Endodermal cell (in vitro differentiated cells): ENCODE results near the gene THADA. TPM values are rescaled to one million over a fixed set of nuclear protein-coding genes. Genes with fewer than 3 reads are reported as not detected.
A peak's percentile ranks its signal among the peaks of the same experiment; 100 is the strongest.

Source experiments
- DNase-seq: peaks from one replicate; pipeline ENCODE4 v3.0.0-alpha.2; 2017
- H3K27ac ChIP-seq: 2 replicates; pipeline ENCODE4 v1.5.1; 2013; ENCODE audit warnings: mild to moderate bottlenecking, low read depth, low read length, moderate library complexity
- H3K27me3 ChIP-seq: 2 replicates; pipeline ENCODE4 v1.6.1; 2013; ENCODE audit warnings: mild to moderate bottlenecking, low read length, moderate library complexity; ENCODE audit not compliant: insufficient read depth, control insufficient read depth, poor library complexity, severe bottlenecking
- H3K36me3 ChIP-seq: 2 replicates; pipeline ENCODE4 v1.7.0; 2013; ENCODE audit warnings: mild to moderate bottlenecking, low read length, moderate library complexity; ENCODE audit not compliant: control insufficient read depth, insufficient read depth
- H3K4me1 ChIP-seq: one replicate; pipeline ENCODE4 v1.7.0; 2013; ENCODE audit warnings: low read length; ENCODE audit not compliant: control insufficient read depth, insufficient read depth
- H3K4me3 ChIP-seq: 2 replicates; pipeline ENCODE4 v1.5.1; 2013; ENCODE audit warnings: mild to moderate bottlenecking, low read length, moderate library complexity
- H3K9ac ChIP-seq: 2 replicates; pipeline ENCODE4 v1.6.1; 2013; ENCODE audit warnings: mild to moderate bottlenecking, low read length, moderate library complexity; ENCODE audit not compliant: poor library complexity, severe bottlenecking; ENCODE audit errors: extremely low read depth
- H3K9me3 ChIP-seq: 2 replicates; pipeline ENCODE4 v1.6.1; 2013; ENCODE audit warnings: mild to moderate bottlenecking, low read length, moderate library complexity; ENCODE audit not compliant: control insufficient read depth
- H3K27ac Mint-ChIP-seq: 2 replicates; pipeline ENCODE4 v1.8.0; 2020; ENCODE audit warnings: mixed read lengths
- H3K27me3 Mint-ChIP-seq: 2 replicates; pipeline ENCODE4 v1.8.0; 2021; ENCODE audit warnings: mild to moderate bottlenecking, mixed read lengths; ENCODE audit not compliant: insufficient read depth
- H3K36me3 Mint-ChIP-seq: 2 replicates; pipeline ENCODE4 v1.8.0; 2020; ENCODE audit warnings: low read depth, mixed read lengths
- H3K4me1 Mint-ChIP-seq: 2 replicates; pipeline ENCODE4 v1.8.0; 2020; ENCODE audit warnings: mixed read lengths
- H3K4me3 Mint-ChIP-seq: 2 replicates; pipeline ENCODE4 v1.8.0; 2020; ENCODE audit warnings: mild to moderate bottlenecking, moderate library complexity, mixed read lengths
- H3K9me3 Mint-ChIP-seq: 2 replicates; pipeline ENCODE4 v1.8.0; 2020; ENCODE audit warnings: mild to moderate bottlenecking, mixed read lengths
- WGBS, 2 experiments: methylation state at CpG; one replicate each; pipeline versions ENCODE4 v1.1.5 to v1.1.7; 2013; ENCODE audit warnings: missing lambda C conversion rate in 2 of 2, mixed read lengths in 1 of 2; ENCODE audit not compliant: insufficient coverage in 1 of 2, insufficient read length in 1 of 2; 5-methylcytosine and 5-hydroxymethylcytosine counted together
- total RNA-seq, 2 donors: library from RNA; stranded (reverse); fragmentation: NEBNext Ultra II Directional in 1 of 2; extraction: Animal tissue kit (Norgen Biotek cat#: 25700) in 1 of 2; gene quantifications; 2 replicates in 1 of 2; 3 replicates in 1 of 2; pipeline ENCODE4 v1.2.1, GENCODE V29; 2021
- TF ChIP-seq, protein P1 (sequence below): fragments of 200-600 bp; sonication (generic); conservative IDR thresholded peaks from 2 replicates; pipeline ENCODE4 v1.5.0; 2021; ENCODE audit warnings: antibody characterized with exemption, mild to moderate bottlenecking

The THADA gene
- total RNA-seq, 2 donors from 2014 or later, result 32.8 to 35.0 TPM

DNA sequence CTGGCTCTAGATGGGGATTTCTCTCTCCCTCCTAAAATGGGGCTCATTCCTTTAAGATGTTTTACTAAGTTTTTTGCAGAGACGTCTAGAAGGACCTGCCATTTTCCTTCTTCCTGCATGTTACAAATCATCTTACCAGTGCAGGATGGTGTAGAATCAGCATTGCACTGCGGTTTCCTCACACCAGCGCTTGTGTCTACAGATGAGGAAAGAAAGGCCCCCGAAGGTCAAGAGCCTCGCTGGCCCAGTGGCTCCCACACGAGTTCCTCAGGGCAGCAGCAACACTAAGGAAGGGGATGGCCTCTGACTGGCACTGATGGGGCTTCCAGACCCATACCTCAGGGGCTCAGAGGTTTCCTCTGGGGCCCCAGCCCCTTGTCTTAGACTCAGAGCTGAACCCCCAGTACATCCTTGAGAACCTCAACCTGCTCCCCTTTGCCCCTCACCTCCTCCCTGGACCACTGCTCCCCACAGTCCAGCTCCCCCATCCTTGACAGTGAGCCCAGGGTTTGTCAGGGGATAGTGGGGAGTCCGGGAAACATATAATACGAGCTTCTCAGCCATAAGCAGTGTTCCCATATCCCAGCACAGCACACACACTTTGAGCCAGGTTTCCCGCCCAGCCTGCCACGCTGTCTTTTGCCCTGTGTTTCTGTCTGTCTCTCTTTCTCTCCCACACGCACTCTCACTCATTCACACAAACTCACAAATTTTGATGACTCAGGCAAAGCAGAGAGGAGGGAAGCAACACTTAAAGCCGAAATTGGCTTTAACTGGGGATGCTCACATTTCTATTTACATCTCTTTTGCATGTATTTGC is 398.9 kb downstream of the THADA start:
- Mint-ChIP-seq H3K4me3 (no peak overlapping the region), H3K9me3 (no peaks in the 10 kb centered on the region), H3K27ac (peak overlapping the region; percentile 8), H3K27me3 (no peaks in the 10 kb centered on the region), H3K4me1 (peaks cover 31% of the 10 kb centered on the region), H3K36me3 (no peaks in the 10 kb centered on the region)
- Histone ChIP-seq H3K27me3 (no peaks in the 10 kb centered on the region), H3K27ac (no peak overlapping the region), H3K9ac (no peak overlapping the region), H3K36me3 (no peaks in the 10 kb centered on the region), H3K4me1 (peaks cover 14% of the 10 kb centered on the region), H3K9me3 (no peaks in the 10 kb centered on the region), H3K4me3 (no peak overlapping the region)
- TF ChIP-seq, protein P1, sequence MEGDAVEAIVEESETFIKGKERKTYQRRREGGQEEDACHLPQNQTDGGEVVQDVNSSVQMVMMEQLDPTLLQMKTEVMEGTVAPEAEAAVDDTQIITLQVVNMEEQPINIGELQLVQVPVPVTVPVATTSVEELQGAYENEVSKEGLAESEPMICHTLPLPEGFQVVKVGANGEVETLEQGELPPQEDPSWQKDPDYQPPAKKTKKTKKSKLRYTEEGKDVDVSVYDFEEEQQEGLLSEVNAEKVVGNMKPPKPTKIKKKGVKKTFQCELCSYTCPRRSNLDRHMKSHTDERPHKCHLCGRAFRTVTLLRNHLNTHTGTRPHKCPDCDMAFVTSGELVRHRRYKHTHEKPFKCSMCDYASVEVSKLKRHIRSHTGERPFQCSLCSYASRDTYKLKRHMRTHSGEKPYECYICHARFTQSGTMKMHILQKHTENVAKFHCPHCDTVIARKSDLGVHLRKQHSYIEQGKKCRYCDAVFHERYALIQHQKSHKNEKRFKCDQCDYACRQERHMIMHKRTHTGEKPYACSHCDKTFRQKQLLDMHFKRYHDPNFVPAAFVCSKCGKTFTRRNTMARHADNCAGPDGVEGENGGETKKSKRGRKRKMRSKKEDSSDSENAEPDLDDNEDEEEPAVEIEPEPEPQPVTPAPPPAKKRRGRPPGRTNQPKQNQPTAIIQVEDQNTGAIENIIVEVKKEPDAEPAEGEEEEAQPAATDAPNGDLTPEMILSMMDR, result no peak
- DNase-seq, result no peak
- WGBS, 2 experiments, result 85 to 91% methylated on average over 8 to 12 of the region's 12 CpGs

DNA sequence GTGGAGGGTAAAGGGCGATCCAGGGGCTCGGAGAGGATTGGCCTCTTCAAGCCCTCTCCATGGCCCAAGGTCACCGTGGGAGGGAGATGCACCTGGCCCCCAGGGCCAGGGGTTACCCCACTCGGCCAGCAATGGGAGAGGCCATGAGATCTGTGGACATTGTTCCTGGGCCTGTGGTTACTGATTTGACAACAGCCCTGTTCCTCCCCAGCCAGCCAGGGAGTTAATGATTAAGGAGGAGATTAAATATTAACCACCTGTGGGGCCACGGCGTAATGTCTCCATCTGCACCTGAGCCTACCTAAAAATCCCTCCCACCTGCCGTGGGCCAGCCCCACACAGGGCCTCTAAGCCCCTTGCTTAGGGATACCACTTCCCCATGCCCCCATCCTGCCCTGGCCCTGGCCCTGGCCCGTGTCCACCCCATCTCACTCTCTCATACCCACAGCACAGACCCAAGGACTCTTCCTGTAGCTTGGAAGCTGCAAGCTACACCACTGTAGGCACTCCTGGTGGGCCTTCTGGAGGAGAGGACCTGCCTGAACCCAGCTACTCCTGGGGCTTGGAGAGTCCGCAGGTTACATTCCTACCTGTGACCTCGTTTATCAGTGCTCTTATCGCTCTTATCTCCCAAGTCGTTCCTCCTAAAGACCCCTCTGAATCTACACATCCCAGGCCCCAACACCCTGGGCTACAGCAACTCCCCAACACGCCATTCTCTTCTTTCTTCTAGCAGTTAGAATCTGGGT is 401.5 kb downstream of the THADA start:
- WGBS, 2 experiments, result 75 to 83% methylated on average over 9 to 13 of the region's 13 CpGs
- H3K36me3 Mint-ChIP-seq, result no peaks in the 10 kb centered on the region
- H3K36me3 ChIP-seq, result no peaks in the 10 kb centered on the region
- no peaks in the 10 kb centered on the region for H3K9me3 Mint-ChIP-seq
- H3K4me1 ChIP-seq, result peaks cover 9% of the 10 kb centered on the region
- peak overlapping the region; percentile 43 for H3K4me3 Mint-ChIP-seq
- H3K27me3 ChIP-seq, result no peaks in the 10 kb centered on the region
- no peak overlapping the region for H3K4me3 ChIP-seq
- TF ChIP-seq, protein P1, result no peak
- no peak overlapping the region for H3K9ac ChIP-seq
- no peaks in the 10 kb centered on the region for H3K27me3 Mint-ChIP-seq
- H3K27ac Mint-ChIP-seq, result peak overlapping the region; percentile 94
- peak; percentile 68 for DNase-seq
- no peaks in the 10 kb centered on the region for H3K9me3 ChIP-seq
- H3K27ac ChIP-seq, result peak overlapping the region; percentile 10
- peaks cover 40% of the 10 kb centered on the region for H3K4me1 Mint-ChIP-seq

DNA sequence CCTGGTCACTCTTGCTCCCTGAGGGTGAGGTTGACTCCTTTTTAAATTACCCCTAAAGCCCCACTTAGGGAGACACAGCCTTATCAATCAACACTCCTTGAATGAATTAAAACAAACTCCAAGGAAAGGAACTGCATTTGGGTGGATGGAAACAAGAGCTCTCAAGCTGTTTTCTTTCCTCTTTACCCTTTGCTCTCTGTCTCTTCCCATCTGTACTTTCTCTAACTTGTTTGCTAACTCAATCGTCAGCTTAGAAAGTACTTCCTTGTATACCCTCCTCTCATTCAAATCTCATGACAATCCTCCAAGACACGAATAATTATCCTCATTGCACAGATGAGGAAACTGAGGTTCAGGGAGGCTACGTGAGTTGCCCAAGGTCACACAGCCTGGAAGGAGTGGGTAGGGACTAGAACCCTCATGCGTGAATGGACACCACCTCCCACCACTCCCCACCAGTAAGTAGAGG is 402.2 kb downstream of the THADA start:
- Histone ChIP-seq H3K4me3 (no peak overlapping the region), H3K36me3 (no peaks in the 10 kb centered on the region), H3K27me3 (no peaks in the 10 kb centered on the region), H3K27ac (no peak overlapping the region), H3K4me1 (peaks cover 9% of the 10 kb centered on the region), H3K9ac (no peak overlapping the region), H3K9me3 (no peaks in the 10 kb centered on the region)
- TF ChIP-seq, protein P1, result no peak
- Mint-ChIP-seq H3K9me3 (no peaks in the 10 kb centered on the region), H3K27me3 (no peaks in the 10 kb centered on the region), H3K27ac (peak overlapping the region; percentile 94), H3K4me1 (peaks cover 40% of the 10 kb centered on the region), H3K36me3 (no peaks in the 10 kb centered on the region), H3K4me3 (no peak overlapping the region)
- 83 to 94% methylated on average over 3 of the region's 4 CpGs for WGBS, 2 experiments
- DNase-seq, result no peak
